ENCODE data around the gene RASSF10.

Gene RASSF10

DNA sequence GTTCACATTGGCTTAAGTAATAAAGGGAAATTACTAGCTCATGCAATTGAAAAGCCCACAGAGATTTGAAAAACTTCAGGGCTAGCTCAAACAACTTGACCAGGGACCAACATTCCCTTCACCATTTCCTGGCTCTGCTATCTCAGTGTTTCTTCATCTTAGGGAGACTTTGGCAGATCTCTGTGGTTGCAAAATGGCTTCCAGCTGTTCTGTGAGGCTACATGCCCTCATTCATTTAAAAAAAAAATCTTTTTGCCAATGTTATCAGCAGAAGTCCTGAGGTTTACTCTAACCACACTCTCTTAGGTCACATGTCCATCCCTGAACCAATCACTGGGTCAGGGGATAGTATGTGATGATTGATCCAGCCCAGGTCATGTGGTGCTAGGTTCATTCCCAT lies 13.9 kb upstream of the RASSF10 start:
- no peak for DNase-seq

DNA sequence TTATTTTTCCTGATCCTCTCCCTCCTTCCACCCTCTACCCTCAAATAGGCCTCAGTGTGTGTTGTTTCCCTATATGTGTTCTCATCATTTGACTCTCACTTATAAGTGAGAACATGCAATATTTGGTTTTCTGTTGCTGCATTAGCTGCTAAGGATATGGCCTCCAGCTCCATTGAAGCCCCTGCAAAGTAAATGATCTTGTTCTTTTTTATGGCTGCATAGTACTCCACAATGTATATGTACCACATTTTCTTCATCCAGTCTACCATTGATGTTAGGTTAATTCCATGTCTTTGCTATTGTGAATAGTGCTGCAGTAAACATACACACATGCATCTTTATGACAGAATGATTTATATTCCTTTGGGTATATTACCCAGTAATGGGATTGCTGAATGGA lies 13.3 kb upstream of the RASSF10 start:
- DNase-seq: no peak

DNA sequence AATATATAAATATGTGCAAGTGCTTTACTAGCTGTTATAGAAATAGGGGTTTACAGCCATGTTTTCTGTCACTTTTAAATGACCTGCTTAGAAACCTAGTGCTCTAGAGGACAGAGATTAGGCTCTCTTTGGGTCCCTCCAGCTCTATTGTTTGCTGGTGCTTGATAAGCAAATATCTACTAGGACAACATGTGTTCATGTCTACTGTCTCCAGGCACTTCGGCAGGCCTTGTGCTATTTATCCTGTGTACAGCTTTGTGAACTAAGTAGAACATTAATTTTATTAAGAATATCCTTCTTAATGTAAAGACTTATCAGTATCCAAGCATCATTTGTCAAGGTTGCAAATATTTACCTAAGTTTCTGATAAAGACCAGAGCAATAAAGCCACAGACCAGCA lies 11.9 kb upstream of the RASSF10 start:
- no peak for DNase-seq

DNA sequence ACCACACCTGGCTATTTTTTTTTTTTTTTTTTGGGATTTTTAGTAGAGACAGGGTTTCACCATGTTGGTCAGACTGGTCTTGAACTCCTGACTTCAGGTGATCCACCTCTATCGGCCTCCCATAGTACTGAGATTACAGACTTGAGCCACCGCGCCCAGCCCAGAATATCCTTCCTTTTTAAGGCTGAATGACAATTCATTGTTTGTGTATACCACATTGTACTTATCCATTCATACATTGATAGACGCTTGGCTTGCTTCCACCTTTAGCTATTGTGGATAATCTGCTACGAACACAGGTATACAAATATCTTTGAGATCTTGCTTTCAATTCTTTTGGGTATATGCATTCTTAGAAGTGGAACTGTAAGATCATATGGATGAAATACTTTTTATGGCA lies 10.8 kb upstream of the RASSF10 start:
- DNase-seq: no peak

DNA sequence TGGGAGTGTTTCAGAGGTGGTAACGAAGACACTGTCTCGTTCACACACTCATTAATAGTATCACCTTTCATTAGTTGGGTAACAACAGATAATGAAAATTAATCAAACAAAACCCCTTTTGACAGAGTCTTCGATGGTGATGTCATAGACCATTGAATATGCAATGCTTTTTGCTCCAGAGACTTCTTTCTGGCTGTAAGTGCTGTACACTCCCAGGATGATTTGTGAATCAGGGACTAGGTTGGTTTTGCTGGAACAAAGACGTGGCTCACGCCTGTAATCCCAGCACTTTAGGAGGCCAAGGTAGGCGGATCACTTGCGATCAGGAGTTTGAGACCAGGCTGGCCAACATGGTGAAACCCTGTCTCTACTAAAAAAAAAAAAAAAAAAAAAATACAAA lies 9.5 kb upstream of the RASSF10 start:
- no peak for DNase-seq

DNA sequence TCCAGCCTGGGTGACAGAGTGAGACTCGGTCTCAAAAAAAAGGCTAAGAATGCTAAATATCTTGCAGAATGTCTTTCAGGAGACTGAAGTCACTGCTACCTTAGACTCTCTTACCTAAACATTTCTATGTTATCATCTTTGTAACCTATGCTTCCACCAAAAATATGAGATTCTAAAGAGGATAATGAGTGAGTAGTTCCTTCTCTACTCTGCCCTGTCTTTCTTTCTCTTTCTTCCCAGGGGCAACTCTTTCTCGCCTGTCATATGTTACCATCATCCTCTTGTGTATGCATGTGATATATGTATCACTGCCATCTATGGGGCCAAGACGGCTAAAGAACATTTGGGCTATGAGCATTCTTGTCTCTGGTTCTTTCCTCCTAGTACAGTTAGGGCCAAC lies 9.0 kb upstream of the RASSF10 start:
- DNase-seq: no peak

DNA sequence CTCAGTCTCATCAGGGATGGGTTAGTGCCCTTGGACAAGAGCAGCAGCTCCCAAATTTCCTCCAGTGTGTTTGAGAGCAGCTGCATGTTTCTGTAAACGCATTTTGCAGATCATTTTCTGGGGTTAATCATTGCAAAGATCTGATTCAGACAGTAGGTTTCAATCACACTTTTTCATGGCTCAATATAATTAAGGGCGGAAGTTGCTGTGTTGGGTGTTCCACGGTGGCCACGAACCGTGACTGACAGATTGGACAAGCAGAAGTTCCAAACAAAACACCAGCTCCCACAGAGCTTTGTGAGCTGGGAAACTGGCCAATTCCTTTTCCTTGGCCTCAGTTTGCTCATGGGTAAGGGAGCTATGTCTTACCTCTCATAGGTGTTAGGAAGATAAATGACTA lies 8.4 kb upstream of the RASSF10 start:
- DNase-seq: no peak

DNA sequence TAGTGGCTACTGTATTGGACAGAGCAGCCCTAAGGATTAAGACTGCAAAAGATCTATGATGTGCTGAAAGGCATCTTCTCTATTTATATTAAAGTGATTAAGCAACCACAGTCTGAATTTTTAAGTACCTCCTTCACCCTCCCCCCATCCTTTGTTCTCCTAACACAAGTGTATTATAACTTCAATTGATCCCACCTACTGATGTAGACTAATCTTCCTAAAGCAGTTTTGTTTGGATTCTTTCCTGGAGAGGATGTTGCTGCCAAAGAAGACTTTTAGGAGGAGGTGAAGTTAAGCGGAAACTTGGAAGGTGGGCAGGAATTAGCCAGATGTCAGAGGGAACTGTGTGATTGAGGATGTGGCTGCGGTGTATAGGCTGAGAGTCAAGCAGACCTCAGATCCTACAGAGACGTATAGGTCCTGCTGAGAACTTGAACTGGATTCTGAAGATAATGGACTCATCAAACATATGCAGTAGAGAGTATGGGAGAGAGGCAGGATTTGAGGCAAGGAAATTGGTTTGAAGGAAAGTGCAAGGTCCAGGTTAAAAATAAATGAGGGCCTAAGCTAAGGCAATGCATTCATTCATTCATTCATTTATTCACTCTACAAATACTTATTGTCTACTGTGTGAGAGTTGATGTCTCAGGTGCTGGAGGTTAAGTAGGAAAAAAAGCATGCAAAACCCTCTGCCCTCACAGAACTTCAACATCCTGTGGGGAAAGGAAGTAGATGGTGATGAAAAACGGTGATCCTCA lies 5.2 kb upstream of the RASSF10 start:
- DNase-seq: no peak

DNA sequence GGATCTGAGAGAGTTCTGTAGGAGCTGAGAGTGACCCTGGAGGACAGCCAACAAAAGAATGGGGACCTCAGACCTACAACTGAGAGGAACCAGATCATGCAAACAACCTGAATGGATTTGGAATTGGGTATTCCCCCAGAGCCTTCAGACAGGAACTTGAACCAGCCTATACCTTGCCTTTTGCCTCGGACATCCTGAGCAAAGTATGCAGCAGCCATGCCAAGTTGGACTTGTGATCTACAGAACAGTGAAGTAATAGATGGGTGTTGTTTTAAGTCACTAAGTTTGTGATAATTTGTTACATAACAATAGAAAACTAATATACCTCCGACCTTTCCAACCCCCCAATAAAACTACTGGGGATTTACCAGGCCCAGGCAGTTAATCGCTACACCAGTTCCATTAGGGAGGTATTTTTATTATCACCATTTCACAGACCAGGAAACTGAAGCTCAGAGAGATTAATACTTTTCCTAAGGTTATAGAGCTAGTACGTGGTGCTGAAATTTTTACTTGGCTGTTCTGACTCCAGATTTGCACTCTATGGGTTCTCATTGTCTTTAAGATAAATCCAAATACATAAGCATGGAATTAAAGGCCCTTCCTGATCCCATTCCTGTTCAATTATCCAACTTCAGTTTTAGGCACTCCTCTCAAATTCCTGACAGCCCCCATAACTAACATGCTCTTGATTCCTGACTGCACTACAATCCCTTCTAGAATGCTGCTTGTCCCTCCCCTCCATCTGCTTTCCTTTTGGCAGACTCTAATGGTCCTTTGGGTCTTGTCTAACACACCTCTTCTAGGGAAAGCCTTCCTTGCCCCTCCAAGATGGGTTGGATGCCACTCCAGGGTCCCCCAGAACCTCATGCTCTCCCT lies 1.7 kb upstream of the RASSF10 start:
- DNase-seq: no peak

DNA sequence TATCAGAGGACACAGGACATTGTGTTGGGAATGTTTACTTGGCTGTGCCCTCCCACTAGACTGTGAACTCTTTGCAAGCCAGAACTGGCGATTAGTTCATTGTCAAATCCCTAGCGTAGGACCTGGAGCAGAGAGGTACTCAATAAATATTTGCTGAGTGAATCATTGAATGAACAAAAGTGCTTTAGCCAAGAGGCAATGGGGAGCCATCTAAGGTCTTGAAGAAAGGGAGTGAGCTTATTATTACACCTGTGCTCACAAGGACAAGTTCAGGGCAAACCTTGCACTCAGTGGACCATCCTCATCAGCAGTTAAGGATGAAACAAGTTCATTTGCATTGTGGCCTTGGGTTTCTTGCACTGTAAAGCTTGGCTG lies 1.1 kb upstream of the RASSF10 start:
- DNase-seq: no peak

DNA sequence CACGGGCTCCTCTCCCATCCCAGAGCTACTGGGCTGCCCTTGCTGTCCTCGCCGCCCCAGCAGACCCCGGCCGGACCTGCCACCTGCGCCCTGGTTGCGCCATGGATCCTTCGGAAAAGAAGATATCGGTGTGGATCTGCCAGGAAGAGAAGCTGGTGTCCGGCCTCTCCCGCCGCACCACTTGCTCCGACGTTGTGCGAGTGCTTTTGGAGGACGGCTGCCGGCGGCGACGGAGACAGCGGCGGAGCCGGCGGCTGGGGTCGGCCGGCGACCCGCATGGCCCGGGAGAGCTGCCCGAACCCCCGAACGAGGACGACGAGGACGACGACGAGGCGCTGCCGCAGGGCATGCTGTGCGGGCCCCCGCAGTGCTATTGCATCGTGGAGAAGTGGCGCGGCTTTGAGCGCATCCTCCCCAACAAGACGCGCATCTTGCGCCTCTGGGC lies 382 bp downstream of the RASSF10 start:
- no peak for DNase-seq

DNA sequence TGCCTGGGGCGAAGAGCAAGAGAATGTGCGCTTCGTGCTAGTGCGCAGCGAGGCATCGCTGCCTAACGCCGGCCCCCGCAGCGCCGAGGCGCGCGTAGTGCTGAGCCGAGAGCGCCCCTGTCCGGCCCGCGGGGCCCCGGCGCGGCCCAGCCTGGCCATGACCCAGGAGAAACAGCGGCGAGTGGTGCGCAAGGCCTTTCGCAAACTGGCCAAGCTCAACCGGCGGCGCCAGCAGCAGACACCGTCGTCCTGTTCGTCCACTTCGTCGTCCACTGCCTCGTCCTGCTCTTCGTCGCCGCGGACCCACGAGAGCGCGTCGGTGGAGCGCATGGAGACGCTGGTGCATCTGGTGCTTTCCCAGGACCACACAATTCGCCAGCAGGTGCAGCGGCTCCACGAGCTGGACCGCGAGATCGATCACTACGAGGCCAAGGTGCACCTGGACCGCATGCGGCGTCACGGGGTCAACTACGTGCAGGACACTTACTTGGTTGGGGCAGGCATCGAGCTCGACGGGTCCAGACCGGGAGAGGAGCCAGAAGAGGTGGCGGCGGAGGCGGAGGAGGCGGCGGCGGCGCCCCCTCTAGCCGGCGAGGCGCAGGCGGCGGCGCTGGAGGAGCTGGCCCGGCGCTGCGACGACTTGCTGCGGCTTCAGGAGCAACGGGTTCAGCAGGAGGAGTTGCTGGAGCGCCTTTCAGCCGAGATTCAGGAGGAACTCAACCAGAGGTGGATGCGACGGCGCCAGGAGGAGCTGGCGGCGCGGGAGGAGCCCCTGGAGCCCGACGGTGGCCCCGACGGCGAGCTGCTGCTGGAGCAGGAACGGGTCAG lies 1.0 kb downstream of the RASSF10 start:
- no peak for DNase-seq

DNA sequence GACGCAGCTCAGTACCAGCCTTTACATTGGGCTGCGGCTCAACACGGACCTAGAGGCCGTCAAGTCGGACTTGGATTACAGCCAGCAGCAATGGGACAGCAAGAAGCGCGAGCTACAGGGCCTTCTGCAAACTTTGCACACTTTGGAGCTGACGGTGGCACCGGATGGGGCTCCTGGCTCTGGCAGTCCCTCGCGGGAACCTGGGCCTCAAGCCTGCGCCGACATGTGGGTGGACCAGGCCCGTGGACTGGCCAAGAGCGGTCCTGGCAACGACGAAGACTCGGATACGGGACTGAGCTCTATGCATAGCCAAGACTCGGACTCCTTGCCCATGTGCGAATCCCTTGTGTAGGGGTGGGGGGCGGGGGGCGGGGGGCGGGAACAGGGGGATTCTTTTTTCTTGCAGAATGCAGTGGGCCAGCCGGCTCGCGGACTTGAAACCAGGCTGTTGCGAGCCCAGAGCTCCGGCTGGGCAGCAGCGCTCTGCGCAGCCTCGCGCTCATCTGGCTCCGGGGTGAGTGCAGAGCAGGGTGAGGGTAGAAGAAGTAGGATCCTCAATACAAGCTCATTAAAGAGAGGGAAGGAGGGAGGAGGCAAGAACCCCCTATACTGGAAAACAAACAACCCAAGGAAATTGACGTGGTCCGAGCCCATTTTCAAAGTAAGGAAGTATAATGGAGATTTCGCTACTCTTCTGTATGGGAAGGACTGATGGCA lies 1.8 kb downstream of the RASSF10 start:
- DNase-seq: no peak

DNA sequence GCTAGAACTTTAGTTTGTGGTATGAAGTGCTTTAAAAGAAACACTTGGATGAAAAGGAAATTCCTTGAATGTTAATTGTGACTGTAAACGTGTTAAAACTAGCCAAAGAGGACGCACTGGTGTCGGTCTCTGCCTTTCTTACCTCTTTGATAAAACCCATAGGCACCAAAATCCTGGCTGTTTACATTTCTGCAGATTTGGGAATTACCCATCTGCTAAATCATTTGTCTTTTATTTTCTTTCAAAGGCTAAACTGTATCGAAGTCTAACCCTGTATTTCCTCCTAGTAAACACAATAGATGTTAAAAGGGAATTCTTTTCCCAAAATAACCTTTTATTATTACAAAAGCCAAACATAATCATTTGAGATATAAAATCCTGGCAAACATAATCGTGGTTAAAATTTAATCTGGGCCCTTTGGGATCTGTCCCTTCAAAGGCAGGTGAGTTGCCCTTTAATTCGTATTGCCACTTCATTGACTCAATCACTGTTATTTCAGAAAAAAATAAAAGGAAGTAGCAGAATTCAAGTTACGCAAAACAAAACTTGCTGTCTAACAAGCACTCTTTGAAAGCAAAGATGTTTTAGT lies 2.4 kb downstream of the RASSF10 start:
- no peak for DNase-seq

DNA sequence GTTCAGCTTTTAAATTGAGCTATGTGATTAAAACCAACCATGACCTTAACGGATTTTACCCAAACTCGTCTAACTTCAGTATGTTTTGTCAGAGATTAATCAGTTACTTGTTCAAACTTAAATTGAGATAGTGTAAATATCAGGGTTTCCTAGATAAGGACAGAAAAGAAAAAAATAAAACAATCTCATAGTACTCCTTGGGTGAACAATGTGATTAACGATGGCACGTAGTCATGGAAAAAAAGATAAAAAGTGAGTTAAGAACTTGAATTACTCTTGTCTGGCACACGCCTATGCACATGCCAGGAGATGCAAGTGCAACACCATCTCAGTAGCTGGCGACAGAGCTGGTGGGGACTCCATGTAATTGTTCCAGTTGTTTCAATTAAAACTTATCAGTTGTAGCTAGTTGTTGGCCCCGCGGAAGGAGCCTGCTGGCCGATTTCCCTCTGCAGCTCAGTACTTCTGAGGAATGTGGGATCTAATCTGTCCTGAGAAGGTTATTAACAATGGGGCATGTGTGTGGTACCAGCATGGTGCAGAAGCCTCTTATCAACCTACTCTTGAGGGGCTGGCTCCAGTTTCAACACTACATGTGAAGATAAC lies 3.0 kb downstream of the RASSF10 start:
- no peak for DNase-seq

DNA sequence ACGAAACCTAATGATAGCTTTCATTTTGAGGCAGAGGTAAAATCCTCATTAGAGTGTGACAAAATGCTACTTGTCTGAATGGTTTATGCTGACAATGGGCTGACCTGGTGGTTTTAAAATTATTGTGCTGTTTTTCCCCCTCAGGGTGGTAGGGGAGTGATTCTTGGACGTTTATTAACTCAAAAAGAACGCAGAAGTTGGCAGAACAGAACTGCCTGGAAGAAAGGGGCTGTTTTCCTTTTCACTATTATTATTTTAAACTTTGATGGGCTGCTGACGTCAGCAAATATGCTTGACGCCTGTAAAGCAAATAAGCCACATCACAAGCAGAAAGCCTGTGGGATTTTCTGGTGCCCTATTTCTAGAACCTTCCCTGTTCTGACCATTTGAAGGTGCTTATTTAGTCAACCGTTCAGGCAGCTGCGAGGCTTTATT lies 4.0 kb downstream of the RASSF10 start:
- DNase-seq: no peak

DNA sequence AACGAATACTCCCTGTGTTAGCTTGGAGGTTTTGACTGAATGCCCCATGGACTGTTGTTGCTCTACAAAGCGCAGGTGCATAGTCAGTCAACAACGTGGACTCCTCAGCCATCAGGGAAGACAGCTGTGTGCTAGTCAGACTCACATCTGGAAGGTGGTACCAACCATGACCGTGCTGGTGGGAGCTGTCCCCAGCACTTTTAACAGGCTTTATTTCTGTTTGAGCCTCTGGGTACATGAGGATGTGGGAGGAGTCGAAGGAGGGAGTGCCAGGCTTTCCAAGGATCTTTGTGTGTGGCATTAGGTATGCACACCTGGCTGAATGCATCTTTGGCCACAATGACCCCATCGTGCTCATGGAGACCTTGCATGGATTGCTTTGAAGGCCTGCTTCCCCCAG lies 6.6 kb downstream of the RASSF10 start:
- no peak for DNase-seq

DNA sequence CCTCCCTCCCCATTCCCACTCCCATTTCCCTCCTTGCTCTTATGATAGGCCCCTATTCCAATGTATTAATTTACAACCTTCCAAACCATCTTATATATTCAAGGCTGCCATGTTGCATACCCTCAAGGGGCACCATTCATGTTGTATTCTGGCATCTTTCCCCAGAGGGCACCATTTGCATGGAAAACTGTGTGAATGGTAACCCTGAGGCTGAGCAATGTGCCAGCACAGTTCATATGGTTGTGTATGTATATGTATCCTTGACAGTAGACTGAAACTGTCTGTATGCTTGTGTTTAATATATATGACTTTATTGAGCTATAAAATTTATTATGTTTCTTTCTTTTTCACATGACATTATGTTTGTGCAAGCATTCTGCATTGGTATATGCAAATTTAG lies 7.3 kb downstream of the RASSF10 start:
- DNase-seq: no peak

DNA sequence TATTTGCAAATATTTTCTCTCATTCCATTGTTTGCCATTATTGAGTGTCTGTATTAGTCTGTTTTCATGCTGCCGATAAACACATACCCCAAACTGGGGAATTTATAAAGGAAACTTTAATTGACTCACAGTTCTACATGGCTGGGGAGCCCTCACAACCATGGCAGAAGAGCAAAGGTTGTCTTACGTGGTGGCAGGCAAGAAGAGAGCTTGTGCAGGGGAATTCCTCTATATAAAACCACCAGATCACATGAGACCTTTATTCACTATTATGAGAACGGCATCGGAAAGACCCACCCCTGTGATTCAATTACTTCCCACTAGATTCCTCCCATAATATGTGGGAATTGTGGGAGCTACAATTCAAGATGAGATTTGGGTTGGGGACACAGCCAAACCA lies 10.2 kb downstream of the RASSF10 start:
- DNase-seq: no peak

DNA sequence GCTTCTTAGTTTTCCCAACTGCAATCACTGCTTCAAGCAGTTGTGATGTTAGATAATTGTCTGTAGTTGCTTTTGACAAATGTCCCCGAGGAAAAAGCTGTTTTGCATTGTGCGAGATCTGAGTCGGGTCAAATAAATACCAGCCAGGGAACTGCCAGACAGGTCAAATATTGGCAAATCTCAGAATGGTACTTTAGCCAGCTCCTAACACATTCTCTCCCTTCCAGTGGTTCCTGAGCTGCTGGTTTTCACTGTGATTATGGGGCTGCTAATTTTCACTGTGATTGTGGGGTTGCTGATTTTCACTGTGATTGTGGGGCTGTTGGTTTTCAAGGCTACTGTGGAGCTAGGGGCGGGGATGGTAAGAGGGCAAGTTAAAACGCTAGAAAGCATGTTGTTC lies 14.3 kb downstream of the RASSF10 start:
- DNase-seq: no peak

DNA sequence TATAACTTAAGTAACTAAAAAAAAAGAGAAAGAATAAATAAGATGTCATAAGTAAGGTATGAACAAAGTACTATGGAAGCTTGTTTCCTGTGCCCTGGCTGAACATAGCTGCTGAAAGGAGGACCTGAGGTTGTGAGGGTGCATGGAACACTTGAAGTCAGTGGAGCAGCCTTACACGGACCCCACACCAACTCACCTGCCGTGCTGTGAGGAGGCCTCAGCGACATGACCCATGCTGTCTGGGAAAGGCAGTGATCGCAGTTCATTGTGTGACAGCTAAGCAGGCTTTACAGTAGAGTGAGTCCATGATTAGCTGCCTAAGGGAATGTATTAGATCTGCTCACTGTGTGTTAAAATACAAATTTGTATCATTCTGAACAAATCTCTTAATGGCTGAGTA lies 17.6 kb downstream of the RASSF10 start:
- no peak for DNase-seq

DNA sequence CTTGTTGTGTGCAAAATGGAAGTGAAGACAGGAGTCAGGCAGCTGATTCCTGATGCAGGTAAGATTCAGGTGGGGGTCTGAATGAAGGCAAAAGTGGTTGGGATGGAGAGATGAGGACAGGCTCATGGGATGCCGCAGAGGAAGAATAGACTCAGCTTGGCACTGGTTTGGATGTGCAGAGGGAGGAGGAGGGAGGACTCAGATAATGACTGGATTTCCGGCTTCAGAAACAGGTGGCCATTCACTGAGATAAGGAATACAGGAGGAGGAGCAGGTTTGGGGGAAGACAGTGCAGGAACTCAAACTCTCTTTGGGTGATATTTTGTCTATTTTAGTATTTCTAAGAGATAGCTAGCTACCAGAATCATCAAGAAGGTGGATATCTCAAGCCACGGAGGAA lies 19.2 kb downstream of the RASSF10 start:
- DNase-seq: no peak
